Ishikawa (cell line): Measurements from ENCODE around the gene HOXD8.

Source experiments
- EP300 ChIP-seq: IDR thresholded peaks from 2 replicates; pipeline ENCODE4 v1.6.1; 2012; ENCODE audit warnings: borderline replicate concordance
- MAX ChIP-seq: IDR thresholded peaks from 2 replicates; pipeline ENCODE4 v1.6.1; 2012
- NFIC ChIP-seq: IDR thresholded peaks from 2 replicates; pipeline ENCODE4 v1.6.1; 2012
- RAD21 ChIP-seq: IDR thresholded peaks from 2 replicates; pipeline ENCODE4 v1.6.1; 2012; ENCODE audit warnings: low read depth
- REST ChIP-seq: IDR thresholded peaks from 2 replicates; pipeline ENCODE4 v1.6.1; 2012; ENCODE audit warnings: low read depth, mild to moderate bottlenecking
- TAF1 ChIP-seq: IDR thresholded peaks from 2 replicates; pipeline ENCODE4 v1.6.1; 2012; ENCODE audit warnings: low read depth, mild to moderate bottlenecking
- TEAD4 ChIP-seq: IDR thresholded peaks from 2 replicates; pipeline ENCODE4 v1.6.1; 2012
- USF1 ChIP-seq: IDR thresholded peaks from 2 replicates; pipeline ENCODE4 v1.6.1; 2012

- TF ChIP-seq RAD21 (no peak), USF1 (no peak), REST (no peak), NFIC (no peak), TEAD4 (no peak), TAF1 (no peak), MAX (no peak), EP300 (no peak)
These were observed 36.0 kb downstream of the HOXD8 start for GRCh38 chr2:176165370-176166050.
